GM13977 (cell line): ENCODE data around the gene ARHGAP9.
"Not testable (repeated sequence)": the region's sequence is repeated elsewhere in the genome, so short reads cannot be mapped to it uniquely, and the experiment has no call there.

Source experiments
- DNase-seq: peaks from one replicate; pipeline ENCODE4 v3.0.0; 2012; ENCODE audit warnings: low spot score
- in situ Hi-C: fragments of 300-500 bp; cut with MboI; formaldehyde crosslinking; loops from one replicate; pipeline ENCODE4 v1.12.0; 2022; ENCODE audit warnings: low sequenced_read_pairs, low pct_unique_long_range_greater_than_20kb, mixed read lengths, inconsistent platforms; ENCODE audit not compliant: unreplicated experiment
- TF ChIP-seq, protein P1 (sequence below): IDR thresholded peaks from 2 replicates; pipeline ENCODE4 v1.5.1; 2012; ENCODE audit warnings: mild to moderate bottlenecking, control low read depth; ENCODE audit not compliant: insufficient read depth; ENCODE audit errors: extremely low read depth, missing control alignments

The ARHGAP9 gene

DNA sequence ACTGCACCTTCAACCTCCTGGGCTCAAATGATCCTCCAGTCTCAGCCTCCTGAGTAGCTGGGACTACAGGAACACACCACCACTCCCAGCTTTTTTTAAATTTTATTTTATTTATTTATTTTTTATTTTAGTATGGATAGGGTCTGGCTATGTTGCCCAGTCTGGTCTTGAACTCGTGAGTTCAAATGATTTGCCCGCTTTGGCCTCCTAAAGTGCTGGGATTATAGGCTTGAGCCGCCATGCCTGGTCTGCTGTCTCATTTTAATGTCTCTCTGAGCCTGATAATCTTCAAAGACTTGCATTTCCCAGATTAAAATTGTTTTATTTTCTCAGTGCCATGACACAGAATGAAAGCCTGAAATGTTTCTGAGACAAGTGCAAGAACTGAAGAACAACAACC is 46.3 kb downstream of the ARHGAP9 start:
- no peak for DNase-seq
- in situ Hi-C loops, result no loop called here
- TF ChIP-seq, protein P1, sequence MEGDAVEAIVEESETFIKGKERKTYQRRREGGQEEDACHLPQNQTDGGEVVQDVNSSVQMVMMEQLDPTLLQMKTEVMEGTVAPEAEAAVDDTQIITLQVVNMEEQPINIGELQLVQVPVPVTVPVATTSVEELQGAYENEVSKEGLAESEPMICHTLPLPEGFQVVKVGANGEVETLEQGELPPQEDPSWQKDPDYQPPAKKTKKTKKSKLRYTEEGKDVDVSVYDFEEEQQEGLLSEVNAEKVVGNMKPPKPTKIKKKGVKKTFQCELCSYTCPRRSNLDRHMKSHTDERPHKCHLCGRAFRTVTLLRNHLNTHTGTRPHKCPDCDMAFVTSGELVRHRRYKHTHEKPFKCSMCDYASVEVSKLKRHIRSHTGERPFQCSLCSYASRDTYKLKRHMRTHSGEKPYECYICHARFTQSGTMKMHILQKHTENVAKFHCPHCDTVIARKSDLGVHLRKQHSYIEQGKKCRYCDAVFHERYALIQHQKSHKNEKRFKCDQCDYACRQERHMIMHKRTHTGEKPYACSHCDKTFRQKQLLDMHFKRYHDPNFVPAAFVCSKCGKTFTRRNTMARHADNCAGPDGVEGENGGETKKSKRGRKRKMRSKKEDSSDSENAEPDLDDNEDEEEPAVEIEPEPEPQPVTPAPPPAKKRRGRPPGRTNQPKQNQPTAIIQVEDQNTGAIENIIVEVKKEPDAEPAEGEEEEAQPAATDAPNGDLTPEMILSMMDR, result no peak

DNA sequence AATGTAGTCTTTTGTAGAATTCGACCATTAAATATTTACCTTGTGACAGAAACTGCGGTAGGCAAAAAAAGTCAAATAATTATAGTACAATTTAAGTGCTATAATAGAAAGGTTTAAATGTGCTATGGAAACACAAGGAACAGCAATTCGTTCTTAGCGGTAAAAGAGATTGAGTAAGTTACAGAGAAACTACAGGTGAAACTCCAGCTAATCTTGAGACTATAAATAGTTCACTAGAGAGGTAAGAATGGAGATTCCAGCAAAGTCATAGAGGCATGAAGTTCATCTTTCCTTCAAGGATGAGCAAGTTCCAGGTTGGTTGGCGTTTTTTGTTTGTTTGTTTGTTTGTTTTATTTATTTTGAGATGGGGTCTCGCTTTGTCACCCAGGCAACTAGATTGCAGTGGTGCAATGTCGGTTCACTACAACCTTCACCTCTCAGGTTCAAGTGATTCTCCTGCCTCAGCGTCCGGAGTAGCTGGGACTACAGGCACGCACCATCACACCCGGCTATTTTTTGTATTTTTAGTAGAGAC is 47.9 kb downstream of the ARHGAP9 start:
- TF ChIP-seq, protein P1, result no peak
- in situ Hi-C loops, result no loop called here
- DNase-seq, result no peak

DNA sequence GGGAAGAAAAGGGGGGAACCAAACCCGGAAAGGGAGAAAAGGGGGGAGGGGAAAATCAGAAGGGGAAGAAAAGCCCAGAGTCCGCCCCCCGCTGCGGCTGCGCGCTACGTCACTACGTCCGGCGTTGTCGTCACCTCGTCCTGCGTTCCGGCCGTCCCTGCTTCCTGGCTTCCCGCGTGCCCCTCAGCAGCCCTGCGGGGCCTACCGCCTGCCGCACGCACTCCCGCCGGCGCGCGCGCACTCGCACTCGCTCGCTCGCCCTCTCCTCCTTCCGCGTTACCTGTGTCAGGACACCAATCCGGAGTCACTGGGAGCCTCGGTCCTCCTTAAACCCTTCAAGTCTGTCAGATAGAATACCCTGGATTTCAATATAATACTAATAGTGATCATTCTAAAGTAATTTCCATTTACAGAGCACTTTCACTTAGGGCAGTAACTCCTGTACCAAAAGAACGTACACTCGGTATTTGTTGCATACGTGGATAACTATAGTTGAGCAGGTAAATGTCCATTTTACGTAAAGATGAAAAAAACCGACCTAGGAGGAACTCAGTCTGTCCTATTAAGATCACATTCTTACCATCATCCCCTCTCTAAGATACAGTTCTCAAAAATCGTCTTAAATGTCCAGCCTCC is 48.6 kb downstream of the ARHGAP9 start, which contains the start of gene R3HDM2:
R3HDM2 (minus strand) TSS at position 113 of the 636 bp plus-strand sequence. CDS start 120,615 bp downstream, outside the sequence.
- DNase-seq, result peak; percentile 98
- TF ChIP-seq, protein P1, result no peak
- in situ Hi-C loops, result no loop called here

DNA sequence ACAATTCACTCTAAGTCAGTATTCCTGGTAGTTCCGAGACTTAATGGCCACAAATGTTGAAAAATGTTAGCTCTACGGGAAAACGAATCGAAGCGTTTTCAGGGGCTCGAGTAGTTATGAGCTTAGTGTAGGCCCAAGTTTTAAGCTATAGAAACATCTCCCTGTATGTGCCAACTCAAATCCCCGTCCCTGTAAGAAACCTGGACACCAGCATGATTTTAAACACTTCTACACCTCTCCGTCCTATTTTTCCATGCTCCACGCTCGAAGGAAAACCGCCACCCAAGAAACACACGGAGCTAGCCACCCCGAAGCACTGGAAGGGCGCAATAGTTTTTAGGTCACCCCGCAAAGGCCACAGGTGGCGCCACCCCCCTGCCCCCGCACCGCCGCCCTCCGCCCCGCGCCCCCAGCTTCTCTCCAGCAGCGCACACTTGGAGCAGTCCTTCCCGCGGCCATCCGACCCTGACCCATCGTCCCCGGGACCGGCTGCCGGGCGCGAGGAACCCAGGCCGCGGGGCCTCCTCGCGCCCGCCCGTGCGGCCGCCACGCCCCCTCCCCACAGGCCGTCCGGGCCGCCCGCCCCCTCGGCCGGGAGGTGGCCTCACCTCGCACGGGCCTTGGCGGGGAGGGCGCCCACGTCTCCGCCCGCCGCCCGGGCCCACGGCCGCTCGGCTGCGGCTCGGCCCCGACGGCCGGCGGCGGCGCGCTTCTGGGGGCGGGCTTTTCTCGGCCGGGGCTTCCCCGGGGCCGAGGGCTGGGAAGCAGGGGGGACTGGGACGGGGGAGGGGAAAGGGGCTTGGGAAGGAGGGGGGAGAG is 49.3 kb downstream of the ARHGAP9 start:
- in situ Hi-C loops, result no loop called here
- TF ChIP-seq, protein P1, result no peak
- DNase-seq, result peak; percentile 41

DNA sequence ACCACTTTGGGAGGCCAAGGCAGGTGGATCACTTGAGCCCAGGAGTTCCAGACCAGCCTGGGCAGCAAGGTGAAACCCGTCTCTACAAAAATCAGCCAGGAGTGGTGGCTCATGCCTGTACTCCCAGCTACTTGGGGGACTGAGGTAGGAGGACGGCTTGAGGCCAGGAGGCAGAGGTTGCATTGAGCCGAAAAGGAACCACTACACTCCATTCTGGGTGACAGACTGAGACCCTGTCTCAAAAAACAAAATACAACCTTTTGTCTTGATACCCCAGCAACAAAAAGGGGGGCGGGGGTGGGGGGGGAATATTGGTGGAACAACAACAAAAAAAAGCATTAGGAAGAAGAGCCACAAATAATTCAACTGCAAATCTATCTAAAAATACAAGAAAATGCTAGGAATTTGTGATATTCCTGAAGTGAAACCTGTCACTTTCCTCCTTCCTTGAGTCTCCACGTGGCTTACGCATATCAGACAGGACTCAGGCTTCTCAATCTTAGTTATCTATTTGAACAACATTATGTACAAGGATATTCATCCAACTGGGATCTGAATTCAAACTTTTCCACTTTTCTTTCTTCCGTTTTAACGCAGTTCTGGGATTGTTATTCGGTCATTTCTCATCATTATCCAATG is 50.1 kb downstream of the ARHGAP9 start:
- in situ Hi-C loops, result no loop called here
- TF ChIP-seq, protein P1, result no peak
- DNase-seq, result no peak

DNA sequence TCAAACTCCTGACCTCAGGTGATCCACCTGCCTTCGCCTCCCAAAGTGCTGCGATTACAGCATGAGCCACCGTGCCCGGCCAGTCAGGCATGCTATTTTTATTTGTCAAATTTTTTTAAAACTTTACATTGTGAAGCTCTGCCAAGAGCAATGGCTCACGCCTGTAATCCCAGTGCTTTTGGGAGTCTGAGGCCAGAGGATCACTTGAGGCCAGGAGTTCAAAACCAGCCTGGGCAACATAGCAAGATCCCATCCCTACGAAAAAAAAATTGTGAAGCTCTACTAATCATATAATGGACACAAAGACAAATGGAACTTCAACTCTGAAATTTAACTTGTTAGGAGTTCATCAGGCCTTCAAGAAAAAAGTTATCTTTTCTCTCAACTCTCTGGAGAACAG is 50.7 kb downstream of the ARHGAP9 start:
- in situ Hi-C loops, result no loop called here
- TF ChIP-seq, protein P1, result no peak
- DNase-seq, result no peak

DNA sequence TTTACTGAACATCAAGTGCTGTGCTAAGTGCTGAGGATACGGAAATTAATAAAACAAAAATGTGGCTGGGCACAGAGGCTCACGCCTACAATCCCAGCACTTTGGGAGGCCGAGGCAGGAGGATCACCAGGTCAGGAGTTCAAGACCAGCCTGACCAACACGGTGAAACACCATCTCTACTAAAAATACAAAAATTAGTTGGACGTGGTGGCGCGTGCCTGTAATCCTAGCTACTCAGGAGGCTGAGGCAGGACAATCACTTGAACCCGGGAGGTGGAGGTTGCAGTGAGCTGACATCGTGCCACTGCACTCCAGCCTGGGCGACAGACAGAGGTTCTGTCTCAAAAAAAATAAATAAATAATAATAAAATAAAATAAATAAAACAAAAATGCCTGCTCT is 52.7 kb downstream of the ARHGAP9 start:
- DNase-seq, in situ Hi-C loops: not testable (repeated sequence)
